Activated naive CD8-positive, alpha-beta T cell (primary cell): Measurements from ENCODE around the gene MYL5.
"Not testable (repeated sequence)": the region's sequence is repeated elsewhere in the genome, so short reads cannot be mapped to it uniquely, and the experiment has no call there.

Source experiments
- H3K27ac Mint-ChIP-seq: one replicate; pipeline ENCODE4 v1.8.0; 2021; ENCODE audit warnings: mixed read lengths
- H3K27me3 Mint-ChIP-seq: one replicate; pipeline ENCODE4 v1.8.0; 2021; ENCODE audit warnings: mixed read lengths
- H3K36me3 Mint-ChIP-seq: one replicate; pipeline ENCODE4 v1.8.0; 2021; ENCODE audit warnings: mixed read lengths
- H3K4me1 Mint-ChIP-seq: one replicate; pipeline ENCODE4 v1.8.0; 2021; ENCODE audit warnings: low read depth, mixed read lengths
- H3K4me3 Mint-ChIP-seq: one replicate; pipeline ENCODE4 v1.8.0; 2021; ENCODE audit warnings: mild to moderate bottlenecking, mixed read lengths
- H3K9me3 Mint-ChIP-seq: one replicate; pipeline ENCODE4 v1.8.0; 2021; ENCODE audit warnings: low read depth, mixed read lengths

The MYL5 gene

GRCh38 chr4:659851-660250 lies 14.5 kb upstream of the MYL5 start:
- Mint-ChIP-seq H3K4me3 (no peak overlapping the region), H3K27ac (no peak overlapping the region), H3K9me3 (no peaks in the 10 kb centered on the region), H3K36me3 (peaks cover 5% of the 10 kb centered on the region), H3K27me3 (no peaks in the 10 kb centered on the region), H3K4me1 (peaks cover 12% of the 10 kb centered on the region)

GRCh38 chr4:660401-660800 lies 13.9 kb upstream of the MYL5 start:
- Mint-ChIP-seq H3K36me3 (peaks cover 5% of the 10 kb centered on the region), H3K27me3 (no peaks in the 10 kb centered on the region), H3K4me3 (no peak overlapping the region), H3K27ac (peak overlapping the region; percentile 24), H3K4me1 (peaks cover 12% of the 10 kb centered on the region), H3K9me3 (no peaks in the 10 kb centered on the region)

- Mint-ChIP-seq H3K27ac (no peak overlapping the region), H3K27me3 (no peaks in the 10 kb centered on the region), H3K9me3 (no peaks in the 10 kb centered on the region), H3K4me3 (peak overlapping the region; percentile 8), H3K4me1 (peaks cover 12% of the 10 kb centered on the region), H3K36me3 (peaks cover 5% of the 10 kb centered on the region)
Observed at GRCh38 chr4:661231-661630, 13.1 kb upstream of the MYL5 start.

- H3K9me3 Mint-ChIP-seq, result no peaks in the 10 kb centered on the region
- no peak overlapping the region for H3K27ac Mint-ChIP-seq
- H3K4me3 Mint-ChIP-seq, result peak overlapping the region; percentile 84
- peaks cover 12% of the 10 kb centered on the region for H3K4me1 Mint-ChIP-seq
- peaks cover 5% of the 10 kb centered on the region for H3K36me3 Mint-ChIP-seq
- H3K27me3 Mint-ChIP-seq, result no peaks in the 10 kb centered on the region
Observed at GRCh38 chr4:661881-662761, 12.2 kb upstream of the MYL5 start.

- Mint-ChIP-seq H3K4me3 (peak overlapping the region; percentile 84), H3K4me1 (peaks cover 12% of the 10 kb centered on the region), H3K27me3 (no peaks in the 10 kb centered on the region), H3K36me3 (peaks cover 5% of the 10 kb centered on the region), H3K27ac (peak overlapping the region; percentile 83), H3K9me3 (no peaks in the 10 kb centered on the region)
Observed at GRCh38 chr4:663046-663437, 11.3 kb upstream of the MYL5 start.

GRCh38 chr4:663438-664428 lies 10.6 kb upstream of the MYL5 start:
- peaks cover 5% of the 10 kb centered on the region for H3K36me3 Mint-ChIP-seq
- no peaks in the 10 kb centered on the region for H3K9me3 Mint-ChIP-seq
- peak overlapping the region; percentile 58 for H3K27ac Mint-ChIP-seq
- peaks cover 12% of the 10 kb centered on the region for H3K4me1 Mint-ChIP-seq
- H3K4me3 Mint-ChIP-seq, result peak overlapping the region; percentile 84
- H3K27me3 Mint-ChIP-seq, result no peaks in the 10 kb centered on the region

GRCh38 chr4:664713-665231 lies 9.6 kb upstream of the MYL5 start:
- Mint-ChIP-seq H3K4me3 (peak overlapping the region; percentile 79), H3K9me3 (no peaks in the 10 kb centered on the region), H3K4me1 (peaks cover 12% of the 10 kb centered on the region), H3K36me3 (peaks cover 5% of the 10 kb centered on the region), H3K27ac (peak overlapping the region; percentile 42), H3K27me3 (no peaks in the 10 kb centered on the region)

- Mint-ChIP-seq H3K27me3 (no peaks in the 10 kb centered on the region), H3K27ac (no peak overlapping the region), H3K4me3 (peak overlapping the region; percentile 79), H3K36me3 (peaks cover 5% of the 10 kb centered on the region), H3K4me1 (peaks cover 10% of the 10 kb centered on the region), H3K9me3 (no peaks in the 10 kb centered on the region)
Observed at GRCh38 chr4:665381-665750, 9.0 kb upstream of the MYL5 start.

- Mint-ChIP-seq H3K4me1 (peaks cover 10% of the 10 kb centered on the region), H3K36me3 (peaks cover 5% of the 10 kb centered on the region), H3K4me3 (no peak overlapping the region), H3K27me3 (no peaks in the 10 kb centered on the region), H3K27ac (no peak overlapping the region), H3K9me3 (no peaks in the 10 kb centered on the region)
Observed at GRCh38 chr4:665751-666435, 8.4 kb upstream of the MYL5 start.

GRCh38 chr4:666436-666810 lies 7.9 kb upstream of the MYL5 start:
- Mint-ChIP-seq H3K9me3 (no peaks in the 10 kb centered on the region), H3K4me3 (no peak overlapping the region), H3K4me1 (peaks cover 10% of the 10 kb centered on the region), H3K36me3 (peaks cover 3% of the 10 kb centered on the region), H3K27ac (no peak overlapping the region), H3K27me3 (no peaks in the 10 kb centered on the region)

- H3K9me3 Mint-ChIP-seq, result no peaks in the 10 kb centered on the region
- H3K27me3 Mint-ChIP-seq, result no peaks in the 10 kb centered on the region
- no peak overlapping the region for H3K4me3 Mint-ChIP-seq
- H3K27ac Mint-ChIP-seq, result no peak overlapping the region
- H3K36me3 Mint-ChIP-seq, result peaks cover 3% of the 10 kb centered on the region
- peaks cover 10% of the 10 kb centered on the region for H3K4me1 Mint-ChIP-seq
Observed at GRCh38 chr4:666822-667544, 7.4 kb upstream of the MYL5 start.

- Mint-ChIP-seq H3K9me3 (no peaks in the 10 kb centered on the region), H3K27ac (no peak overlapping the region), H3K4me1 (peaks cover 8% of the 10 kb centered on the region), H3K27me3 (no peaks in the 10 kb centered on the region), H3K4me3 (no peak overlapping the region), H3K36me3 (peaks cover 3% of the 10 kb centered on the region)
Observed at GRCh38 chr4:667545-667925, 6.8 kb upstream of the MYL5 start.

GRCh38 chr4:668219-668618 lies 6.1 kb upstream of the MYL5 start:
- H3K27me3 Mint-ChIP-seq, H3K4me3 Mint-ChIP-seq, H3K27ac Mint-ChIP-seq, H3K4me1 Mint-ChIP-seq, H3K36me3 Mint-ChIP-seq, H3K9me3 Mint-ChIP-seq: not testable (repeated sequence)
